NCI-H187 (cell line): Measurements from ENCODE around the gene GCGR.

ENCODE experiments used
- DNase-seq, 2 experiments: peaks; one replicate each; lab custom pipeline; 2025; lab: John Stamatoyannopoulos, UW

GCGR gene

GRCh38 chr17:81811705-81812570 lies 8.0 kb downstream of the GCGR start:
- DNase-seq, result no peak

GRCh38 chr17:81812571-81813370 lies 8.8 kb downstream of the GCGR start:
- DNase-seq, result no peak

- no peak for DNase-seq
Measured at GRCh38 chr17:81813371-81813684, 9.4 kb downstream of the GCGR start.

GRCh38 chr17:81813861-81814683 lies 10.1 kb downstream of the GCGR start:
- no peak for DNase-seq

- DNase-seq, result no peak
Measured at GRCh38 chr17:81814748-81815645, 11.0 kb downstream of the GCGR start.

- DNase-seq, result no peak
Measured at GRCh38 chr17:81815646-81815986, 11.7 kb downstream of the GCGR start.

GRCh38 chr17:81817758-81818147 lies 13.8 kb downstream of the GCGR start:
- no peak for DNase-seq

GRCh38 chr17:81819708-81820107 lies 15.8 kb downstream of the GCGR start:
- DNase-seq, result no peak

- no peak for DNase-seq
Measured at GRCh38 chr17:81821147-81821546, 17.2 kb downstream of the GCGR start.

GRCh38 chr17:81821603-81822311 lies 17.8 kb downstream of the GCGR start:
- no peak for DNase-seq

- no peak for DNase-seq
Measured at GRCh38 chr17:81822312-81822637, 18.3 kb downstream of the GCGR start.

GRCh38 chr17:81822996-81823819 lies 19.3 kb downstream of the GCGR start:
- DNase-seq, result no peak

- DNase-seq, result no peak
Measured at GRCh38 chr17:81823820-81824550, 20.0 kb downstream of the GCGR start.

GRCh38 chr17:81824595-81824994 lies 20.6 kb downstream of the GCGR start:
- DNase-seq, result no peak

- DNase-seq, result no peak
Measured at GRCh38 chr17:81825841-81826466, 22.0 kb downstream of the GCGR start.

- DNase-seq, result no peak
Measured at GRCh38 chr17:81828656-81829055, 24.7 kb downstream of the GCGR start.

GRCh38 chr17:81829858-81830257 lies 25.9 kb downstream of the GCGR start:
- no peak for DNase-seq

- DNase-seq, result no peak
Measured at GRCh38 chr17:81831563-81831956, 27.6 kb downstream of the GCGR start.
